ENCODE measurements around the gene TMEM151B. TPM values are rescaled to one million over a fixed set of nuclear protein-coding genes. Genes with fewer than 3 reads are reported as not detected.
"Not testable (repeated sequence)": the region's sequence is repeated elsewhere in the genome, so short reads cannot be mapped to it uniquely, and the experiment has no call there.

TMEM151B gene
- total RNA-seq, 4 donors from 2014 or later: 0.09 to 0.21 TPM; not detected in 2

DNA sequence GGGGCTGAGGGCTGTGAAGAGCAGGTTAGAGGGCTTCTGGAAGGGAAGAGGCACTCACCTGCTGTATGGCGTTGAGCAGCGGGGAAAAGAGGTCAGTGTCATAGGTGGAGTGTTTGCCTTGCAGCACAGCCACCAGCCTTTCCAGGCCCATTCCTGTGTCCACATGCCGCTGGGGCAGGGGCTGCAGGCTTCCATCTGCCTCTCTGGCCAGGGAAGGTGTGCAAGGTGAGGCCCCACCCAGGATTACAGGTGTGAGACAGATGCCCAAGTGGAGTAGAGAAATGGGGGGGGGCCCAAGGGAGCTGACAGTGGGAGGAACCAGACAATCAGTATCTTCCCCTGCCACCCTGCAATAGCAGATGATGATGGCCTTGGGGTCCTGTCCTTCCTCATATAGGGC is 40.0 kb downstream of the TMEM151B start:
- Histone ChIP-seq H3K4me3 (no peak overlapping the region), H3K9me3 (no peaks in the 10 kb centered on the region), H3K4me1 (peaks cover 0 to 7% of the 10 kb centered on the region in 2 donors), H3K27me3 (no peaks in the 10 kb centered on the region), H3K27ac (no peak overlapping the region), H3K36me3 (no peaks in the 10 kb centered on the region)
- no peak for DNase-seq
- TF ChIP-seq, protein P1, sequence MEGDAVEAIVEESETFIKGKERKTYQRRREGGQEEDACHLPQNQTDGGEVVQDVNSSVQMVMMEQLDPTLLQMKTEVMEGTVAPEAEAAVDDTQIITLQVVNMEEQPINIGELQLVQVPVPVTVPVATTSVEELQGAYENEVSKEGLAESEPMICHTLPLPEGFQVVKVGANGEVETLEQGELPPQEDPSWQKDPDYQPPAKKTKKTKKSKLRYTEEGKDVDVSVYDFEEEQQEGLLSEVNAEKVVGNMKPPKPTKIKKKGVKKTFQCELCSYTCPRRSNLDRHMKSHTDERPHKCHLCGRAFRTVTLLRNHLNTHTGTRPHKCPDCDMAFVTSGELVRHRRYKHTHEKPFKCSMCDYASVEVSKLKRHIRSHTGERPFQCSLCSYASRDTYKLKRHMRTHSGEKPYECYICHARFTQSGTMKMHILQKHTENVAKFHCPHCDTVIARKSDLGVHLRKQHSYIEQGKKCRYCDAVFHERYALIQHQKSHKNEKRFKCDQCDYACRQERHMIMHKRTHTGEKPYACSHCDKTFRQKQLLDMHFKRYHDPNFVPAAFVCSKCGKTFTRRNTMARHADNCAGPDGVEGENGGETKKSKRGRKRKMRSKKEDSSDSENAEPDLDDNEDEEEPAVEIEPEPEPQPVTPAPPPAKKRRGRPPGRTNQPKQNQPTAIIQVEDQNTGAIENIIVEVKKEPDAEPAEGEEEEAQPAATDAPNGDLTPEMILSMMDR (IDR thresholded peaks at IDR 0.05): no peak
- intact Hi-C loops (cut with DNase I; ENCODE audit: low total_unique reads): no loop called here

DNA sequence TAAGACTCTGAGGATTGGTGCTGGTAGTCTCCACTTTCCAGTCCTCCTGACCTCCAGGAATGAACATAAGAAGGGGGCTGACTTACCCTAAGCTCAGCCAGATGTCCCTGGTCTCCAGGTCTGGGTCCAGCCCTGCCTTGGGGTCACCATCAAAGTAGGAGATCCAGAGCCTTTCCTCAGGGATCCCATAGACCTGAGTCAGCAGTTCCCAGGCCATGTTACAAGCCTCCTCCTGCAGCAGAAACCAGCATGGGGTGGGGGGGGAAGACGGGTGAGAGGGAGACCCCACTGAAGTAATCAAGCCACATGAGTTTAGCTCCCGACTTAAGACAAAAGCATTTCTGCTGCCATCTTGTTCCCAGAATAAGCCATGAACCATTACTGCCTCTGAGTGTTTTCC is 41.1 kb downstream of the TMEM151B start:
- H3K27ac ChIP-seq: no peak overlapping the region
- no peak for DNase-seq
- no peaks in the 10 kb centered on the region for H3K9me3 ChIP-seq
- H3K36me3 ChIP-seq: no peaks in the 10 kb centered on the region
- H3K27me3 ChIP-seq: no peaks in the 10 kb centered on the region
- intact Hi-C loops (cut with DNase I; ENCODE audit: low total_unique reads): no loop called here
- no peak for TF ChIP-seq POLR2A (IDR thresholded peaks at IDR 0.05)
- TF ChIP-seq, protein P1 (IDR thresholded peaks at IDR 0.05): no peak
- H3K4me3 ChIP-seq: no peak overlapping the region
- H3K4me1 ChIP-seq: peaks cover 0 to 7% of the 10 kb centered on the region in 2 donors

DNA sequence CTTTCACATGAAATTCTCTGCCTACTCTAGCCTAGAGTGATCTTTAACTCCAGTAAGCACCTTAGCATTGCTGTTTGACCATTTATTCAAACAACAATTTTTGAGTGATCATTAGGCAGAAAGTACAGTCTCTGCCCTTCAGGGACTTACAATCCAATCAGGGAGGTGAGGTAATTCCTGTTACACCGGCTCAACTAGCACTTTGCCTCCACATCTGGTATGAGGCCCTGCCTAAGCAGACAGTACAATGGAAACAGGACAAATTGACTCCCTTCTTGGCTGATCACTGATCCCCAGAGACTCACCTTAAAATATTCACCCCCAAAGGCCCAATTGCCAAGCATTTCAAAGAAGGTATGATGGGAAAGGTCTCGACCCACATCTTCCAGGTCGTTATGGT is 41.5 kb downstream of the TMEM151B start:
- H3K36me3 ChIP-seq: no peaks in the 10 kb centered on the region
- intact Hi-C loops (cut with DNase I; ENCODE audit: low total_unique reads): no loop called here

GRCh38 chr6:44312901-44313788 is 42.9 kb downstream of the TMEM151B start, which contains the start of gene AARS2:
TSS of gene AARS2 (minus strand) at chr6:44313347. CDS start at chr6:44313323, 24 bp downstream.
- TF ChIP-seq POLR2A (IDR thresholded peaks at IDR 0.05): peak in 1 of 2 donors; percentile 53
- TF ChIP-seq, protein P1 (IDR thresholded peaks at IDR 0.05): peak; percentile 88 to 97 (median 93)
- Histone ChIP-seq H3K36me3 (no peaks in the 10 kb centered on the region), H3K27ac (peak within 1 kb of the TSS; percentile 61 to 82), H3K4me1 (peaks cover 0 to 7% of the 10 kb centered on the region in 2 donors), H3K27me3 (no peaks in the 10 kb centered on the region), H3K4me3 (peak within 1 kb of the TSS; percentile 72 to 75), H3K9me3 (no peaks in the 10 kb centered on the region)
- peak; percentile 78 to 86 for DNase-seq
- intact Hi-C loops (cut with DNase I; ENCODE audit: low total_unique reads): no loop called here

More for the DNA sequence above, 41.5 kb downstream of the TMEM151B start:
- Histone ChIP-seq H3K9me3 (no peaks in the 10 kb centered on the region), H3K4me3 (no peak overlapping the region), H3K4me1 (peaks cover 0 to 7% of the 10 kb centered on the region in 2 donors), H3K27ac (no peak overlapping the region), H3K27me3 (no peaks in the 10 kb centered on the region)
- no peak for DNase-seq
- TF ChIP-seq, protein P1 (IDR thresholded peaks at IDR 0.05): no peak
- no peak for TF ChIP-seq POLR2A (IDR thresholded peaks at IDR 0.05)

GRCh38 chr6:44314657-44315056 is 44.4 kb downstream of the TMEM151B start:
- H3K4me3 ChIP-seq; H3K27ac ChIP-seq; H3K36me3 ChIP-seq; intact Hi-C loops (cut with DNase I; ENCODE audit: low total_unique reads); DNase-seq; H3K27me3 ChIP-seq; H3K9me3 ChIP-seq; H3K4me1 ChIP-seq: not testable (repeated sequence)
